Caco-2 (cell line): ENCODE measurements around the gene LRGUK. TPM values are rescaled to one million over a fixed set of nuclear protein-coding genes. Genes with fewer than 3 reads are reported as not detected.

Source experiments
- BruUV-seq: library from RNA; stranded (reverse); fragments of 400-500 nt; replicated peaks from 2 replicates; lab custom pipeline; 2021; lab: Mats Ljungman, UMichigan
- CTCF ChIA-PET: fragments of 300-600 bp; sonication (Branson Sonifier 250); formaldehyde crosslinking; loops from one replicate; lab custom pipeline; 2022; ENCODE audit warnings: antibody characterized with exemption; lab: Charles Lee
- POLR2A ChIA-PET: fragments of 300-600 bp; sonication (Branson Sonifier 250); formaldehyde crosslinking; loops from one replicate; lab custom pipeline; 2022; ENCODE audit warnings: antibody characterized with exemption; lab: Charles Lee
- DNase-seq, 2 experiments: peaks; one replicate each; pipeline versions ENCODE4 v3.0.0 to v3.0.0-alpha.2; 2020 to 2022
- H3K27me3 ChIP-seq: replicated peaks from 2 replicates; pipeline ENCODE4 v1.6.0; 2011; ENCODE audit warnings: low read length; ENCODE audit not compliant: control insufficient read depth, insufficient read depth
- H3K36me3 ChIP-seq: 2 replicates; pipeline ENCODE4 v1.5.1; 2011; ENCODE audit warnings: low read length; ENCODE audit not compliant: control insufficient read depth, insufficient read depth
- H3K4me1 ChIP-seq: fragments of 250-450 bp; sonication (Bioruptor Pico); 2 replicates; pipeline ENCODE4 v1.5.1; 2020; ENCODE audit warnings: mild to moderate bottlenecking
- H3K4me3 ChIP-seq: 2 replicates; pipeline ENCODE4 v1.5.1; 2011; ENCODE audit warnings: low read depth, mild to moderate bottlenecking, control low read depth, low read length
- H3K9me3 ChIP-seq: fragments of 250-450 bp; sonication (Bioruptor Pico); 2 replicates; pipeline ENCODE4 v1.5.1; 2020; ENCODE audit warnings: mild to moderate bottlenecking, moderate library complexity
- H3K27ac Mint-ChIP-seq: one replicate; pipeline ENCODE4 v1.8.0; 2022; ENCODE audit warnings: mixed read lengths; ENCODE audit not compliant: unreplicated experiment
- H3K27me3 Mint-ChIP-seq: one replicate; pipeline ENCODE4 v1.8.0; 2022; ENCODE audit warnings: mixed read lengths; ENCODE audit not compliant: insufficient read depth, unreplicated experiment
- H3K36me3 Mint-ChIP-seq: one replicate; pipeline ENCODE4 v1.8.0; 2022; ENCODE audit warnings: mild to moderate bottlenecking, mixed read lengths; ENCODE audit not compliant: insufficient read depth, unreplicated experiment
- H3K4me1 Mint-ChIP-seq: one replicate; pipeline ENCODE4 v1.8.0; 2022; ENCODE audit warnings: low read depth, mixed read lengths; ENCODE audit not compliant: unreplicated experiment
- H3K4me3 Mint-ChIP-seq: one replicate; pipeline ENCODE4 v1.8.0; 2022; ENCODE audit warnings: mild to moderate bottlenecking, moderate library complexity, mixed read lengths; ENCODE audit not compliant: unreplicated experiment
- H3K9me3 Mint-ChIP-seq: one replicate; pipeline ENCODE4 v1.8.0; 2022; ENCODE audit warnings: mixed read lengths; ENCODE audit not compliant: unreplicated experiment
- intact Hi-C: fragments of 100-400 bp; cut with micrococcal nuclease; formaldehyde crosslinking; loops from one replicate; pipeline ENCODE4 v1.10.0; 2022; ENCODE audit not compliant: unreplicated experiment
- total RNA-seq: library from RNA; stranded (reverse); gene quantifications from 2 replicates; pipeline ENCODE4 v1.2.3, GENCODE V29; 2022
- TF ChIP-seq, protein P1 (sequence below), 2 experiments: fragments of 200-600 bp in 1 of 2; IDR thresholded peaks; 1 replicate in 1 of 2; 2 replicates in 1 of 2; pipeline versions ENCODE4 v1.5.1 to v1.8.0; 2011 to 2022; ENCODE audit warnings: antibody characterized with exemption in 1 of 2, control low read depth in 1 of 2, inconsistent platforms in 1 of 2, low read depth in 1 of 2, low read length in 1 of 2, mild to moderate bottlenecking in 1 of 2, moderate library complexity in 1 of 2; ENCODE audit not compliant: insufficient read depth in 1 of 2, severe bottlenecking in 1 of 2, unreplicated experiment in 1 of 2

The LRGUK gene
- total RNA-seq, 1 experiment from 2014 or later = 0.09 TPM

DNA sequence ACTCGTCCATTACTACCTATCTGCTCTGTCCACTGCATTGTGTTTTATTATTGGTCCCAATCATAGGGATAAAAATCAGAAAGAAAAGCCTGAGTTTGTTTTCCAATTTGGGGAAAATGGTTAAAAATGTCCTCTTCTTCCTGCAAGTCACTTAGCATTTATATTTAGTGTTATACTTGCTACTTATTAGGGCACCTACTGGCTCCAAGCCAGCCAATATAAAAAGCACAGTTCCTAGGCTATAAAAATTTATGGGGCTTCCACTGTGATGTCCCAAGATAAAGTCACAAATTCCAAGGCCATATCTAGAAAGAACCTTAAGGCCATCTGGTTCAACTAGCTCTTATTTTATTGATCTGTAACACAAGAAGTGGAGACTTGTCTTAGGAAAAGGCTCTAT, 186.4 kb downstream of the LRGUK start:
- intact Hi-C loops = no loop called here
- TF ChIP-seq, protein P1, sequence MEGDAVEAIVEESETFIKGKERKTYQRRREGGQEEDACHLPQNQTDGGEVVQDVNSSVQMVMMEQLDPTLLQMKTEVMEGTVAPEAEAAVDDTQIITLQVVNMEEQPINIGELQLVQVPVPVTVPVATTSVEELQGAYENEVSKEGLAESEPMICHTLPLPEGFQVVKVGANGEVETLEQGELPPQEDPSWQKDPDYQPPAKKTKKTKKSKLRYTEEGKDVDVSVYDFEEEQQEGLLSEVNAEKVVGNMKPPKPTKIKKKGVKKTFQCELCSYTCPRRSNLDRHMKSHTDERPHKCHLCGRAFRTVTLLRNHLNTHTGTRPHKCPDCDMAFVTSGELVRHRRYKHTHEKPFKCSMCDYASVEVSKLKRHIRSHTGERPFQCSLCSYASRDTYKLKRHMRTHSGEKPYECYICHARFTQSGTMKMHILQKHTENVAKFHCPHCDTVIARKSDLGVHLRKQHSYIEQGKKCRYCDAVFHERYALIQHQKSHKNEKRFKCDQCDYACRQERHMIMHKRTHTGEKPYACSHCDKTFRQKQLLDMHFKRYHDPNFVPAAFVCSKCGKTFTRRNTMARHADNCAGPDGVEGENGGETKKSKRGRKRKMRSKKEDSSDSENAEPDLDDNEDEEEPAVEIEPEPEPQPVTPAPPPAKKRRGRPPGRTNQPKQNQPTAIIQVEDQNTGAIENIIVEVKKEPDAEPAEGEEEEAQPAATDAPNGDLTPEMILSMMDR (IDR thresholded peaks at IDR 0.05; ENCODE audit: insufficient read depth in 1 of 2, low read depth in 1 of 2, low read length in 1 of 2, severe bottlenecking in 1 of 2, unreplicated experiment in 1 of 2) = no peak
- no peaks in the 10 kb centered on the region for H3K4me1 ChIP-seq
- no peaks in the 10 kb centered on the region for H3K36me3 Mint-ChIP-seq
- H3K36me3 ChIP-seq = no peaks in the 10 kb centered on the region
- H3K9me3 ChIP-seq = no peaks in the 10 kb centered on the region
- H3K4me3 ChIP-seq = no peak overlapping the region
- no peak for DNase-seq
- H3K9me3 Mint-ChIP-seq = no peaks in the 10 kb centered on the region
- ChIA-PET POLR2A (no interaction called here), CTCF (no interaction called here)
- H3K27me3 Mint-ChIP-seq = no peaks in the 10 kb centered on the region
- no TSS peak for BruUV-seq
- H3K27me3 ChIP-seq = no peaks in the 10 kb centered on the region
- no peak overlapping the region for H3K4me3 Mint-ChIP-seq
- H3K4me1 Mint-ChIP-seq = peaks cover 7% of the 10 kb centered on the region
- H3K27ac Mint-ChIP-seq = no peak overlapping the region

Other genes starting within 250 kb of the LRGUK start
- gene SLC35B4, start 189.6 kb downstream of the LRGUK start, total RNA-seq = 17.1 and 18.2 TPM in 2 replicates